Inferior parietal cortex (tissue), 1 donor: ENCODE results near the gene CFAP107.

Experiments used
- DNase-seq: peaks from one replicate; pipeline ENCODE4 v3.0.0-alpha.2; 2016; ENCODE audit errors: extremely low spot score

CFAP107 gene

GRCh38 chr1:12741946-12742345 lies 4.1 kb upstream of the CFAP107 start:
- no peak for DNase-seq

- no peak for DNase-seq
Measured at GRCh38 chr1:12745126-12745991, 641 bp upstream of the CFAP107 start.

- no peak for DNase-seq
Measured at GRCh38 chr1:12748778-12749355, 2.9 kb downstream of the CFAP107 start.

- no peak for DNase-seq
Measured at GRCh38 chr1:12754738-12755137, 8.7 kb downstream of the CFAP107 start.

GRCh38 chr1:12756273-12756672 lies 10.3 kb downstream of the CFAP107 start:
- DNase-seq, result no peak

- DNase-seq, result no peak
Measured at GRCh38 chr1:12756768-12757413, 10.9 kb downstream of the CFAP107 start.

- DNase-seq, result no peak
Measured at GRCh38 chr1:12757836-12758235, 11.8 kb downstream of the CFAP107 start.

GRCh38 chr1:12760256-12760795 lies 14.3 kb downstream of the CFAP107 start:
- DNase-seq, result no peak

- DNase-seq, result no peak
Measured at GRCh38 chr1:12761781-12762180, 15.8 kb downstream of the CFAP107 start.

GRCh38 chr1:12762766-12763165 lies 16.8 kb downstream of the CFAP107 start:
- no peak for DNase-seq

GRCh38 chr1:12763479-12763878 lies 17.5 kb downstream of the CFAP107 start:
- DNase-seq, result no peak

GRCh38 chr1:12764016-12764415 lies 18.0 kb downstream of the CFAP107 start:
- no peak for DNase-seq

- DNase-seq, result no peak
Measured at GRCh38 chr1:12769031-12769430, 23.0 kb downstream of the CFAP107 start.

- DNase-seq, result no peak
Measured at GRCh38 chr1:12769976-12770505, 24.0 kb downstream of the CFAP107 start.

- no peak for DNase-seq
Measured at GRCh38 chr1:12770620-12771019, 24.6 kb downstream of the CFAP107 start.

- DNase-seq, result no peak
Measured at GRCh38 chr1:12771186-12771585, 25.2 kb downstream of the CFAP107 start.

GRCh38 chr1:12772520-12772919 lies 26.5 kb downstream of the CFAP107 start:
- DNase-seq, result no peak

- DNase-seq, result no peak
Measured at GRCh38 chr1:12773438-12773837, 27.4 kb downstream of the CFAP107 start, which contains the start of gene PRAMEF12. Gene PRAMEF12 (plus strand): TSS chr1:12773738. CDS start chr1:12774868, 1,130 bp downstream.

GRCh38 chr1:12774801-12775345 lies 28.9 kb downstream of the CFAP107 start:
- no peak for DNase-seq

GRCh38 chr1:12775443-12775842 lies 29.4 kb downstream of the CFAP107 start:
- DNase-seq, result no peak

GRCh38 chr1:12776801-12777557 lies 31.0 kb downstream of the CFAP107 start:
- no peak for DNase-seq
